HEK293T (cell line): Measurements from ENCODE around the gene TCEAL8.

Experiments used
- ARNT ChIP-seq: fragments of 450-650 bp; IDR thresholded peaks from 2 replicates; pipeline ENCODE4 v1.6.1; 2017; ENCODE audit warnings: mild to moderate bottlenecking
- BHLHE40 ChIP-seq: fragments of 450-650 bp; IDR thresholded peaks from 2 replicates; pipeline ENCODE4 v1.6.1; 2016; ENCODE audit warnings: mild to moderate bottlenecking, moderate library complexity, borderline replicate concordance
- ELF4 ChIP-seq: fragments of 450-650 bp; IDR thresholded peaks from 2 replicates; pipeline ENCODE4 v1.6.1; 2017; ENCODE audit warnings: antibody characterized with exemption
- FOXA1 ChIP-seq: fragments of 450-650 bp; IDR thresholded peaks from 2 replicates; pipeline ENCODE4 v1.6.1; 2016; ENCODE audit warnings: mild to moderate bottlenecking
- FOXM1 ChIP-seq: fragments of 450-650 bp; IDR thresholded peaks from 2 replicates; pipeline ENCODE4 v1.6.1; 2017; ENCODE audit warnings: mild to moderate bottlenecking, borderline replicate concordance
- L3MBTL2 ChIP-seq: fragments of 450-650 bp; conservative IDR thresholded peaks from 2 replicates; pipeline ENCODE4 v1.6.1; 2016; ENCODE audit warnings: mild to moderate bottlenecking
- PKNOX1 ChIP-seq: fragments of 450-650 bp; IDR thresholded peaks from 2 replicates; pipeline ENCODE4 v1.6.1; 2016
- SP1 ChIP-seq: fragments of 450-650 bp; IDR thresholded peaks from 2 replicates; pipeline ENCODE4 v1.6.1; 2017
- TARDBP ChIP-seq: fragments of 450-650 bp; IDR thresholded peaks from 2 replicates; pipeline ENCODE4 v1.6.1; 2016
- ZNF384 ChIP-seq: fragments of 450-650 bp; IDR thresholded peaks from 2 replicates; pipeline ENCODE4 v1.6.1; 2016

DNA sequence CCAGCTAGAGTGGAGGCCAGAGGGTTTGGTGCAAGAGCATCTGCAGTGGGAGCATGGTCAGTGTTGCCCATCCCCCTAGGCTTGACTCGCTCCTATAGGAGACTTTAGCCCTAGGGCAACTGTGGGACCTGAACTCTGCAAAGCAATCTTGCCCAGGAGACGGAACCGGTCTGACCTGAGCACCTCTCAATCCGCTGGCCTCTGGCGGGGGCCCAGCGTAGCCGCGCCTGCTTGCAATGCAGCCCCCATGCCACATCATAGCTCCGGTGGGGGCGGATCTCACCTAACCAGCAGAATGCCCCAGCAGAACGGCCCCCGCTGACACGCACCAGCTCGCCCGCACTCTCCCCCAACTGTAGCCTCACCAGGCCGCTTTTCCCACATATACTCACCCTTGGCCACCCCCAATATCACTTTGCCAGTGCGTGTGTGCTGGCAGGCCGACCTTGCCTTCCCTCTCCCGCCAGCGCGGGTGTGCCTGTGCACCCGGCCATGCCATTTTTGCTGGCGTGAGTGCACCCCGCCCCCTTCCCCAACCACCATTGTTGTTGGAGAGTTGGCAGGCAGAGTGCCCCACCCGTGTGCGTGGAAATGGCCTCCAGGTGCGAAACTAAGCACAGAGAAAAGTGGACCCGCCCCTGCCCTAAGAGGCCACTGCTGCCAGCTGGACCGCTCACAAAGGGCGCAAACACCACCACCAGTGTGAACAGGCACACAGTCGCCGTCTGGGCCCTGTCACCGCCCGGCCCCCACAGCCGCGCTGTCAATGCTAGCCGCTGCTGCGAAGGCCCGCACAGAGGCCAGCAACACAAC, 34.2 kb downstream of the TCEAL8 start:
- no peak for TF ChIP-seq BHLHE40
- TF ChIP-seq ELF4, result no peak
- TF ChIP-seq L3MBTL2, result no peak
- TF ChIP-seq TARDBP, result no peak
- no peak for TF ChIP-seq FOXA1
- no peak for TF ChIP-seq SP1
- TF ChIP-seq ZNF384, result no peak
- no peak for TF ChIP-seq FOXM1
- no peak for TF ChIP-seq ARNT
- no peak for TF ChIP-seq PKNOX1
